Activated gamma-delta T cell treated with anti-CD3 and anti-CD28 coated beads, Interleukin-2, amount 50 U/mL, for 16 hours (primary cell): Measurements from ENCODE around the gene NAA35.
"Not testable (repeated sequence)": the region's sequence is repeated elsewhere in the genome, so short reads cannot be mapped to it uniquely, and the experiment has no call there.

Experiments used
- DNase-seq: peaks from one replicate; pipeline ENCODE4 v3.0.0-alpha.2; 2020; ENCODE audit warnings: low read depth

NAA35 gene

DNA sequence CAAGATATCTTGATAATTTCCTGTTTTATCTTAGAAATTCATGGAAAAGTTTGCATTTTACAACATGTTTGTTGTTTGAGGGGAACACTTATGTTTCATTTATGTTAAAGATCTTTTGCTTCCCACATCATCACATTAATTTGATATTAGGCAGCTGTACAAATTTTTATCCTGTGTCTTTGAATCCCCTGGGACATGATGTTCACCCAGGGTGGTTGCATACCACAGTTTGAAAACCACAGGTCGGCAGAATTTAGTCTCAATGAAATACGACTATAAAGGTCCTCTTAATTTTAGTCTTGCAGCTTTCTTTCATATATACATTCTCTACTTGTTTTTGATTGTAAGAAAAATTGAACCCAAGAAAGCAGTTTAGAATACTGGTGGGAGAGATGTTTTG, 3.7 kb downstream of the NAA35 start:
- no peak for DNase-seq

DNA sequence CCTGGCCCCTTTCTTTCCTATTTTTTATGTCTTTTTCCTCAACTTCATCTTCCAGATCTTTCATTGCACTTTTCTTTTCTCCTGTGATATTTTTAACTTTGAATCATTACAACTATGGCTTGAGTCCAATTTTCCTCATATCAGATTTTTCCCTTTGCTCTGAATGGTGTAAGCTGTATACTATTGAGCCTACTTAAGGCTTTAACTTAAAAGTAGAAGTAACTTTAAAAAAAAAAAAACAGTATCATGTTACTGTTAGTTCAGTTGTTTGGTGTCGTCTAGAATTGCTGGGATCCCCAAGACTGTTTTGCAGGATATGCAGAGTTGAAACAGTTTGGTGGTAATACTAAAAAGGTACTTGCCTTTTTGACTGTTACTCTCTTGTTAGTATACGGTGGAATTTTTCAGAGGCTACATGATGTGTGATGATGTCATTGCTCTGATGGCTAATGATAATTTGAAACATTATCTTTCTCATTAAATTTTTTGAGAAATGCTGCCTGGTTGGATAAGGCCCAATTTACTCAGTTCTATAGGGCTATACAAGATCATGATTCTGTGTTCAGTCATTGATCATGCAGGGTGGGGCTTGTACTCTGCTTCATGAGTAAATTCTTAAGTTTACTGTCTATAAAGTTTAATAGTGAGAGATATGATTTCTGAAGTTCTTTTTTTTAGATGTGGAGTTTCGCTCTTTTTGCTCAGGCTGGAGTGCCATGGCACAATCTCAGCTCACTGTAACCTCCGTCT, 8.8 kb downstream of the NAA35 start:
- DNase-seq: no peak

DNA sequence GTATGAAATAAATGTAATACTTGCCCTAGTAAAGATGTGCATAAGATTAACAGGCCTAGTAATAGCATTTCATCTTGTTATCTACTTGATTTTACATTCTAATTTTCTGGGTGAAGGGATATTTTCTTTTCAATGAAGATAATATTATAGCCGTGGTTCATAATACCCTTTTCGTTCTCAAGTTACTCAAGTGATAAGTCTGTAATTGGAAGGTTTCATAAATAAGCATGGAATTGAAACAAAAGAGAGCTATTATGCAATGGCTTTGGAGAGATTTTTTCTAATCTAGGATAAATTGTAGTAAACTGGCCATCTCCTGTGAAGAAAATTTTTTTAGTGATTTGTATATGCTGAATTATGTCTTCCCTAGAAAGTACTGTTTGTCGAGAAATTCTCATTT, 19.0 kb downstream of the NAA35 start:
- no peak for DNase-seq

DNA sequence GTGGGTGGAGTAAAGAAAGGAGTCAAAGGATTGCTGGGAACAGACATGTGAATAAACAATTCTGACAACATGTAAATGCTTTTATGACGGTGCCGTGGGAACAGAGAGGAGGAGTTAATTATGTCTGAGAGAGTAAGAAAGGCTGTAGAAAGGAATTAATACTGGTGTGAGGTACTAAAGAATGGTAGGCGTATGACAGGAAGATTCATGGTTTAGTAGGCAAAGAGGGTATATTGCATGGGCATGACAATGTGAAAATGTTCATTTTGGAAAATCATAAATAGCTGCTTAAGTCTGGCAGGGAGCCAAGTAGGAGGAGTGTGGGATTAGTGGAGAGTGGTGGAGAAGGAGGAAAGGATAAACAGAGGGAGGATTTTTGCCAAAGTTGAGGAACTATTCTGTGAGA, 19.7 kb downstream of the NAA35 start:
- no peak for DNase-seq

DNA sequence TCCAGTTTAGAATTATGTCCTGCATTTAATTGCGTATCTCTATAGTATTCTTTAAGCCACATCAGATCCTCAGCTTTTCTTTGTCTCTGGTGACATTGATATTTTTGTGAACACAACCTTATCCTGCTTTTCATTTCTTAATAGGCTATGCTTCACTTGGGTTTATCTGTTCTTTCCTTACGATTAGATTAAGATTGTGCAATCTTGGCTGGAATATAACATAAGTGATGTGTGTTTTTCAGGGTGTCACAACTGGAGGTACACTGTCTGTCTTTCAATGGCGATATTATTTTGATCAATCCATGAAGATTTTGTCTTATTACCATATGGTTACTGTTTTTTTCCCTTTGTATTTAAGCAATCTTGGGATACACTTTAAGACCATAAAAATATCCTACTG, 23.6 kb downstream of the NAA35 start:
- DNase-seq: no peak

DNA sequence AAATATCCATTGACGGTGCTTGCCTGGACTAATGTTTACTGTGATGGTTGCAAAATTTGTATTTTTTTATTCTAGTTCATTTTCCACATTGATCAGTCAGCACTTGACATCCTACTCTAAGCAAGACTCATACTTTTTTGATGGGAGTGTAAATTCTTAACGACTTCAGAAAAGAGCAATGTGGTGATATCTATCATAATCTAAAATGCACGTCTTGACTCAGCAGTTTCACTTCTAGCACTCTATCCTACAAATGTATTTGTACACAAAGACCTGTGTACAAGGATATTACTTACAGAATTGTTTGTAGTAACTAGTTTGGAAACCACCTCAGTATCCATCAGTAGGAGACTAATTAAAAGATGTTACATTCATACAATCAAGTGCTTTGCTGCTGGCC, 24.0 kb downstream of the NAA35 start:
- no peak for DNase-seq

DNA sequence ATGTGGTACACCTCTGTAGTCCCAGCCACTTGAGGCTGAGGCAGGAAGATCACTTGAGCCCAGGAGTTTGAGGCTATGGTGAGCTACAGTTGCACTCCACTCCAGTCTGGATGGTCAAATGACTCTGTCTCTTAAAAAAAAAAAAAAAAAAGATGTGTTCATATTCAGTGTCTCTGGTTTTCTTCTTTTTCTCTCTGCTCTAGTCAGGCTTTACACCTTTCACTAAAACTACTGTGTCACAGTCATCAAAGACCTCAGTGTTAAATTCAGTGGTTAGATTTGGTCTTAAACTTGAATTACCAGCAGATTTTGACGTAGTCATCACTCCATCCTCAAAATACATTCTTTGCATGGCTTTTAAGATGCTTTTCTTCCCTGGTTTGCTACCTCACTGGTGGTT, 28.8 kb downstream of the NAA35 start:
- no peak for DNase-seq

DNA sequence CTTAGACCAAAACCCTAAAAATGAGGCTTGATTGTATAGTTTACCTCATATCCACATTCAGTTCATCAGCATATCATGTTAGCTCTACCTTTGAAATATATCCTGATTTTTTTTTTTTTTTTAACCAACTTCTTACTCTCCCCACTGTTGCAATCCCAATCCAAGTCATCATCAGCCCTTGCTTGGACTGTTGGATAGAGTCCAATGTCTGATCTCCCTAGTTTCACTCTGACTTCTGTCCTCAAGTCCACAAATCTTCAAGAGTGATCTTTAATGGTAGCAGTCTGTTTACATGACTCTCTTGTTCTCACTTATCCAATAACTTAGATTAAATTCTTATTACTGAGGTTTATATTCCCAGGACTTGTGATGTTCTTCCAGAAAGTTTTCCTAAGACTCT, 30.8 kb downstream of the NAA35 start:
- no peak for DNase-seq

DNA sequence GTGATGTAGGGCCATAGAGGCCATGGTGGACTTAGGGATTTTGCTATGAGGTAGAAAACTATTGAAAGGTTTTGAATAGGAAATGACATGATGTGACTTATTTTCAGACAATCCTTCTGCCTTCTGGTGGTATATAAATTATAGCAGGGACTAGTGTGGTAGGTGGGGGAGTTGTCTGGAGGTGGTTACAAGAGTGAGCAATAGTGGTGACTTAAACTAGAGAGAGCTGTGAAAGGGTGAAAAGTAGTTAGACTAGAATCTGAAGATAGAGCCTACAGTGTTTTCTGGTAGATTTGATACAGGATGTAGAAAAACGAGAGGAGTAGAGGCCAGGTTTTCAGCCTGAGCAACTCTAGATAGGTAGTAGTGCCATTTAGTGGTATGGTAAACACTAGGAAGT, 32.3 kb downstream of the NAA35 start:
- no peak for DNase-seq

DNA sequence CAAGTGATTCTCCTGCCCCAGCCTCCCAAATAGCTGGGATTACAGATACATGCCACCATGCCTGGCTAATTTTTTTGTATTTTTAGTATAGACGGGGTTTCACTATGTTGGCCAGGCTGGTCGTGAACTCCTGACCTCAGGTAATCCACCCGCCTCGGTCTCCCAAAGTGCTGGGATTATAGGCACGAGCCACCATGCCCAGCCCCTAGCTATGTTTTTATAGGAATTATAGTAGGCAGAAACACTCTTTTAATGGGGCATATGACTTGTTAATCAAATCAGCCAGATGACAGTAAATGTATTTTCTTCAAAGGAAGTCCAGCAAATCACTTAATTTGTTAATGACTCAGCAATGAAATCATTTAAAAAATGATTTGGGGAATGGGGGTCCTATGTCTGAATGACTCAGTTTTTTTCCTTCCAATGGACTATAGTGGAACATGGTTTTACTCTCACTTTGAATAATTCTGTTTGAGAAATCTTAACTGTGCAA, 33.2 kb downstream of the NAA35 start:
- DNase-seq: not testable (repeated sequence)

DNA sequence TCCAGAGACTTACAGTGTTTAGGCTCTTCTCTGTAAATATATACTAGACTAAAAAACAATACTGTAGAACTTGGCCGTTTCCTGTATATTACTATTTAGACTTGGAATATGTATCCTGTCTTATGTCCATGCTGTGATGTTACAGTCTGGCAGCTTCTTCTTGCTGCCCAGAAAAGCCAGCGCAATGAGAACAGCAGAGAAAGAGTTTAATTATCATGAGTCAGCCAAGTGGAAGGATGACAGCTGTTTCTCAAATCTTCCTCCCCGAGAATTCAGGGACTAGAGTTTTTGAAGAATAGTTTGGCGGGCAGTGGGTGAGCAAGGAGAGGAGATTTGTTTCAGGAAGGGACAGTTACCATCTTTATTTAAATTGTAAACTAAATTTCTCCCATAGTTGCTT, 37.5 kb downstream of the NAA35 start:
- no peak for DNase-seq

DNA sequence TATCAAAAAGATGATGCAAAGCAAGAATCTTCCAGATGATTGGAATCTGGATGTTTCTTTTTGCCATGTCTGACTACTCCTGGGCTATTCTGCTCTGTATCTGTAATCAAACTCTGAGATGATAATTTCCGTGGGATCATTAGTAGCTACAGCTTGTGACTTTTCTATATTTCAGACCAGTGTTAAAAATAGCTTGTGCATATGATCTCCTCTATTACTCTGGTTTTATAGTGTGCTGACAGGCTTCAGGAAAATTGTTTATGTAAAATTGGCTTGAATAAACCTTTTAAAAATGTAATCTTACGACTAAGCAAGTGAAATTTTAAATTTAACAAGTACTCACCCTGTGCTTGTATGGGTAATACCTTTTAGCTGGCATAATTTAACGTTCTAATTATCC, 40.4 kb downstream of the NAA35 start:
- DNase-seq: no peak

DNA sequence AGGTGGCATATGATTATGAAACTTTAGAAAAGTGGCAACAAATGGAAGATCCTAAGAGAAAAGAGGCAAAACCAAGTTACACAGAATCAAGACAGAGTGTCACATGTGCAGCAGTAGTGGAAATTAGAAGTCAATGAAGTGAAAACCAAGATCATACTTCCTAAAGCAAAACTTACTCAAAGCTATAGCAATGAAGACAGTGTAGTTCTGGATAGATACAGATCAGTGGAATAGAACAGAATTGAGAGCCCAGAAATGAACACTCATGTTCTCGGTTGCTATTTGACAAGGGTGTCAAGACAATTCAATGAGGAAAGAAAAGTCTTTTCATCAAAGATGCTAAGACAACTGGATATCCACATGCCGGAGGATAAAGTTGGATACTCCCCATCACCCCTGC, 43.5 kb downstream of the NAA35 start:
- DNase-seq: no peak

DNA sequence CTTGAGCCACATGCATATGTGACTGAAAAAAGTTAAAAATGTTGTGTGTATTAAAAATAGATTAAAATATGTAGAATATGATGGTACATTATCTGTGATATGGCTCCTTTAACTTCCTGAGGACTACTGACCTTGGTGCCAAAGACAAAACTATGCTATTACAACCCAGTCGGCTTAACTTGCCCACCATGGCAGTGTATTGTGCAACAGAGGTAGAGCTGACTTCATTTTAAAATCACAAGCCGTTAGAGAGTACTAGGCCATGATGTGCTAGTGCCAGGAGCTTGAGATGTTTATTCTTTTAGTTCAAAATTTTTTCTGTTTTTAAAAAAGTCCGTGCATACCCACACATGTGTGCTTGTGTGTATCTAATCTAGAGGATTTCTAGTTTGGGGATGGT, 46.3 kb downstream of the NAA35 start:
- no peak for DNase-seq

DNA sequence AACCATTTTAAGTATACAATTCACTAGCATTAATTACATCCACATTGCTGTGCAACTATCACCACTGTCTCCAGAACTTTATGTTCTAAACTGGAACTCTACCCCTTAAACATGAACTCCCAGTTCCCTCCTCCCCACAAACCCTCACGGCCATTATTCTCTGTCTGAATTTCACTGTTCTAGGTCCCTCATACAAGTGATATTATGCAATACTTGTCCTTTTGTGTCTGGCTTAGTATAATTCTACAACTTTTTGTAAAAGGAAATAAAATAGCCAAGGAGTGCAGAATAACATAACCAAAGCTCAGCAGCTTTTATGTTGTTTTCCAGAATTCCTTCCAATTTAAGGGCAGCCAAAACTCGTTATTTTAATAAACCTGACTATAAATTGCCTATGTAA, 53.2 kb downstream of the NAA35 start:
- no peak for DNase-seq

DNA sequence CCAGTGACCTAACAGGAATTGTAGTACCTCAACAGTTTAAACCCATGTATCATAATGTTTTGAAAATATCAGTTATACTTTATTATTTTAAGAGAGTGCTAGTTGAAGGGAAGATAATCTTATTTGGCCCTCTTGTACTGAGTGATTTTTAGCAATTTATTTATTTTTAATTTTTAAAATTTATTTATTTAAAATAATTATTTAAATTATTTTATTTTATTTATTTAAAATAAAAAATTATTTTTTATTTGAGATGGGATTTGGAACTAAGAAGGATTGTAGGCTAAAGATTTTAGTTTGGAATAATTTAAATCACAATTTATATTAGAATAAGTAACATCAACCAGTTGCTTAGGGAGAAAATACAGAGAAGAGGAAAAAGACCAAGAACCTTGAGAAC, 54.2 kb downstream of the NAA35 start:
- no peak for DNase-seq

DNA sequence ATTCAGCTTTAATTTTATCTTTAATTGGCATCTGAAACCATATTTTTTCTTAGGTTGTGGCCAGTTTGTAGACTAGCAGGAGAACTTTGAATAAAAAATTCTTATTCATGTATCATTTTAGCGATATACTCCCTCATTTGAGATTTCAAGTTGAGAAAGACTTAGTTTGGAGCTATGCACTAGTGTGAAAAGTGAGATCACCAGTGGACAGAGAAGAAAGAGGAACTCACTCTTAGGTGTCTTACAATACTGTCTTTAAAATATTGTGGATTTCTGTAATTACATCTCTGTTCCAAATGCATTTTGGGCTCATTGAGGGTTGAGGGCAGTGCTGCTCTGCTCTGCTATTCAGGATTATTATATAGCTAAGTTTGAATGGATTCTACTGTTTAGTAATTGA, 54.7 kb downstream of the NAA35 start:
- no peak for DNase-seq

DNA sequence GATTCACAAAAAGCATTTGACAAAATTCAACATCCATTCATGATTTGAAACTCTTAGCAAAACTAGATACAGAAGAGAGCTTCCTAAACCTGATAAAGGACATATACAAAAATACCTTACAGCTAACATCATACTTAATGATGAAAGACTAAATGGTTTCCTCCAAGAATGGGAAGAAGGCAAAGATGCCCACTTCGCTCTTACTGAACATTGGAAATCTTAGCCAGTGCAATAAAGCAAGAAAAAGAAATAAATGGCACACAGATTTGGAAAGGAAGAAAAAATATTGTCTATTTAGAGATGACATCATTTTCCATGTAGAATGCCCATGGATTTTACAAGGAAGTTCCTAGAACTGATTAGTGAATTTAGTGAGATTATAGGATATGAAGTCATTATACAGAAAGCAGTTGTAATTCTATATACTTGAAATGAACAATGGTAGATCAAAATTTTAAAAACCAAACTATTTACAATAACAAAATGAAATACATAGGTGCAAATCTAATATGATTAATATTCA, 64.4 kb downstream of the NAA35 start:
- no peak for DNase-seq

DNA sequence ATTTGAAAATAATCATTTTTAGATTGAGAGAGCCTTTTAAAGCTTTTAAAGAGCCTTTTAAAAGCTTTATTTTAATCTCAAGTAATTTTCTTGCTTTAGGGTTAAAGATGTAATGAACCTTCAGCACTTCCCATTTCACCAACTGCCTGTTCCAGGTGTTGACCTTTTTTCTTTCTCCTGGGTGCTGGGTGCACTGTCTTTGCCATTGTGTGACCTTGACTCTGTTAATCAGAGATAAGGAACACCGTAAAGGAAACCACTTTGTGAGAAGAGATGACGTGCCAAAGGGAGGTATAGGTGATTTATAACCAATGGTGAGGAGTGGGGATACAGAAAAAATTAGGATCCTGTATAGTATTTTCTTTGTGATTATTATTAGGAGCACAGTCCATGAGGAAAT, 68.2 kb downstream of the NAA35 start:
- no peak for DNase-seq

DNA sequence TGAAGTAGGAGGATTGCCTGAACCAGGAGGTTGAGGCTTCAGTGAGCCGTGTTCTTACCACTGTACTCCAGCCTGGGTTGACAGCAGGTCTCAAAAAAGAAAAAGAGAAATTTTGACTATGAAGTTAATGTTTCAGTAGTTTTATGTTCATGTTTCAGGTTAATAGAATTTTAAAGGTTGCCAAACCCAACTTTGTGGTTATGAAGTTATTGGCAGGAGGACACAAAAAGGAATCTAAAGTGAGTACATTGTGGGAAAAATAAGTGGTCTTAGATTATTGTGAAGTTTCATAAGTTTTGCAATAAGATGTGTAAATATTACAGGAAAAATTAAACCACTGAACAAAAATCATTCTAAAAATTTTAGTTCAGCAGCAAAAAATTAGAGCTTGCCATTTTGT, 79.8 kb downstream of the NAA35 start:
- no peak for DNase-seq

DNA sequence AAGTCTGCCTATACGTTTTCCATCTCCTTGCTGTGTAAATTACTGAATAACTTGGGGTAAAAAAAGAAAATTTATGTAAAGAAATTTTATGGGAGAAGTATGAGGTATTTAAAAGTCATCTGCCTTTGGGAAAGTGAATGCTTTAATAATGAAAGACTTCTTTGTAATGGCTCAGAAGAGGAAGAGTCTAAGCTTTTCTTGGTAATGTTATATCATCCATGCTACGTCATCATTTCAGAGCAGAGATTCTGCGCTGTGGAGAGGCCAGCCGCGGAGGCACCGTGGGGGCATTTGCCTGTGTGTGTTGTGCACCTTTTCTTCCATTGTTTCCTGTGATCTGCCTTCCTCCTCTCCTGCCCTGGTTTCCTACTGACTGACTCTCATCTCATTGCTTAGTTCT, 80.2 kb downstream of the NAA35 start:
- DNase-seq: no peak

DNA sequence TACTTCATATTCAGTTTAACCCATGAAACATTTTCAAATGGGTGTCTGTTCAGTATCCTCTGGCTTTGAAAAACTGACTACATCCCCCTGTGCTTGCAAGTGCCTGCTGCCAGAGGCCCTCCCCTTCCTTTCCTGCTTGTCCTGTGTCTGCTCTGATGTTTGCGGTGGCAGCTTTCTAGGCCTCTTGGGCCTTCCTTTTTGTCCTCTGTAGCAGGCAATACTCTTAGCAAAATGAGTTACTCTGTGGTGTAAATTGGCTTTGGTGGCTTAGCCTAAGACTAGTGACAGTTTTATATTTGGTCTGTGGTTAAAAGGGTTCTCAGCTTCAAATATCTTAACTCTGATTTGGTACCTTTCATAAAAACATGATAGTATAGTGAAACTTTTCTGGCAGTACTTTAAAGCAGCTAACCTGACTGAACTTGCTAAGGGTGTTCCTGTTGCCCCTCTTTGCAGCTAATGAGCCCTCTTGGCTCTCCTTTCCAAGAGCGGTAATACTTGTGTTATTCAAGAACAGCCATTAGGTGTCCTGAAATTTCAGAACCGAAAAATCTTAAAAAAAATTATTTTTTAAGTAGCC, 81.8 kb downstream of the NAA35 start:
- DNase-seq: no peak

DNA sequence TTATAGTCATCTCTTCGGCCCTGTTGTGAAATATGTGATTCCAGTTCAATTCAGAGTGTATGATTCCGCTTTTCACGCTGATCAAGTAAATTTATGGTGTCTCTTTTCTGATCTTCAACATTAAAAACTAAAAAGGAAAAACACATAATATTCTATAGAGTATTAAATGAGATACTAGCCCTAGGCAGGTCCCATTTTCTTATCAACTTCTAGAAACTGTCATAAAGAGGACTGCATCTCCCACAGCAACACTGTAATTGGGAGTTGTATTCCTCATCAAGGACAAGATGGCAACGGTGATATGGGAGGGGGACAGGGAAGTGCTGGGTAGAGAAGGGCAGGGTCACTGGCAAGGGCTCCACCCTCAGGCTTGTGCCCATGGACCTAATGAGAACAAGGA, 86.8 kb downstream of the NAA35 start:
- DNase-seq: no peak
